C4-2B (cell line): ENCODE results near the gene TUBGCP2.

ENCODE experiments used
- CTCF ChIP-seq: fragments of 450-650 bp; conservative IDR thresholded peaks from 2 replicates; pipeline ENCODE4 v1.5.1; 2017; ENCODE audit warnings: mild to moderate bottlenecking
- ZFX ChIP-seq: fragments of 450-650 bp; IDR thresholded peaks from 2 replicates; pipeline ENCODE4 v1.6.1; 2017

- TF ChIP-seq CTCF (no peak), ZFX (no peak)
These were observed 17.5 kb upstream of the TUBGCP2 start for GRCh38 chr10:133326223-133326551.
